ENCODE data around the gene KCNF1. TPM values are rescaled to one million over a fixed set of nuclear protein-coding genes. Genes with fewer than 3 reads are reported as not detected.

KCNF1 gene
- total and polyA plus RNA-seq, 2 of the 8 experiments (the other 6 are each of a cell fraction or from before 2014, with no cell fraction given): 0.48 to 1.5 TPM

DNA sequence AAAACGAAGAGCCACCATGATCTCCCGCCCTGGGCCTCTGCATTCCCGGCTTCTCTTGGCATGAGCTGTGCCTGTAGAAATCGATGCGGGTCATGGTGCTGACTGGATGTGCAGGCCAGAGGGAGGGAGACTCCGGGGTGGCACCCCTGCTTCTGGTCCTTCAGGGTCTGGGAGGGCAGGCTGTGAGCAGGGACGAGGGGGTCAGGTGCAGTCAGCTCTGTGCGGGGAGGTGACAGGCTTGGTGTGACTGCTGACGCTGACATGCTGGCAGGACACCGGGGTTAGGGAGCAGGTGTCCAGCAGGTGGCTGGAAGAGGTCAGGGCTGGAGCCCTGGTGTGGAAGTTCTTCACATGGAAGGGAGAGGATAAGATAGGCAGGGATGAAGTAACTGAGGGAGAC lies 48.7 kb upstream of the KCNF1 start (continued):
- no peak for TF ChIP-seq GABPA (IDR thresholded peaks at IDR 0.05; ENCODE audit: borderline replicate concordance, insufficient read depth, low read length)
- no peak for TF ChIP-seq NRF1 (IDR thresholded peaks at IDR 0.05; ENCODE audit: low read depth, low read length)
- TF ChIP-seq SP4 (IDR thresholded peaks at IDR 0.05; ENCODE audit: low read length): no peak
- TF ChIP-seq TCF12 (IDR thresholded peaks at IDR 0.05; ENCODE audit: low read depth, low read length): no peak
- TF ChIP-seq RAD21 (IDR thresholded peaks at IDR 0.05 in 1 of 2, conservative IDR thresholded peaks at IDR 0.05 in 1 of 2; ENCODE audit: low read depth in 2 of 2, low read length in 2 of 2): no peak
